Measurements from ENCODE around the gene ZNF141.
"Not testable (repeated sequence)": the region's sequence is repeated elsewhere in the genome, so short reads cannot be mapped to it uniquely, and the experiment has no call there.

The ZNF141 gene

DNA sequence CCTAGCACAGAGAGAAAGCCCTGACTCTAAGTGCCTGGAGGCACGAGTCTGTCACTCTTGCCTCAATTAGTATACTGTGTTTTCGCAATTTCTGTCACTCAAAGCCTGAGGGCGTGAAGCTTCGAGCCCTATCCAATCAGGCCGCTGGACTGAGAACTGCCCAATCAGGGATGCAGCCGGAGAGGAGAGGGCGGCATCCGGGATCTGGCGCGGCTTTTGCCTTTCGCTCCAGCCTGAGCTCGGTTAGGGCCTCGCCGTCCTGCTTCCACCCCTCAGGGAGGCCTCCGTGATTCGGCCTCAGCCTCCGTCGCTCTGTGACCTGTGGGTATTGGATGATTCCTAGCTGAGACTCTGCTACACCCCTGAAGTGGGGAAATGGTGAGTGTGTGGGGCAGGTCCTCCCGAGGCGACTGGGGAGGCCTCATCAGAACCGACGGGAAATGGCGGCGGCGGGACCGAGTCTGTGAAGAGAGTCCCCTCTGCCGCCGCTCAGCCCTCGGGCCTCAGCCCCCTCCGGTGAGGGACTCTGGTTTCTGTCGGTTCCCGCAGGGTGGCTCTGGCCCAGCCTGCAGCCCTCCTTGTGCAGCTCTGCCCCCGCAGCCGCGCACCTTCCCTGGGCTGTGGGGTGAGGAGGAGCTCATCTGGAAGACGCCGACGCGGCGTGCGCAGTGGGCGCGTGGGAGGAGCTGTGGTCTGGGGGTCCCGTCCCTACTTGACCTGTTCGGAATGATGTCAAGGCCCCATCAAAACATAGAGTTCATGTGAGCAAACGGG lies 48.5 kb downstream of the ZNF141 start:
- no peak for DNase-seq

DNA sequence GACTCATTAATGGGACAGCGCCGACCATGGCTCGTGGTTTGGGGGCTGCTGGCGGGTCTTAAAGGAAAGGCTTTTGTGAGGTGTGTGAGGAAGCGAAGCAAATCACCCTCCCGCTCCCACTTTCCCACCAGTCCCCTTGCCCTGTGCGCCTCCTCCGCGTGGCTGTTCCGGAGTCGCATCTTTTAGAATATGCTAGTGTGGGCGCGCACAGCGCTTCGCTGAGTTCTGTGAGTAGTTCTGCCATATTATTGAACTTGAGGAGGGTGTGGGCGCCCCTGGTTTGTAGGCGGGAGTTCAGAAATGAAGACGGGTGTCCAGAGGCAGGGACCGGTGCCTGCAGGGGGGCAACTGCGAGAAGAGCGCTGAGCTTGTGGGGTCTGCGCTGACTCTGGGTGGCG lies 49.1 kb downstream of the ZNF141 start:
- DNase-seq = no peak

GRCh38 chr4:404006-404405 lies 66.4 kb downstream of the ZNF141 start:
- DNase-seq = no peak

- DNase-seq = not testable (repeated sequence)
These were observed 70.7 kb downstream of the ZNF141 start for GRCh38 chr4:408321-408720.

- no peak for DNase-seq
These were observed 85.0 kb downstream of the ZNF141 start for GRCh38 chr4:422587-422986.
